Measurements from ENCODE around the gene CHRDL1.

CHRDL1 gene

DNA sequence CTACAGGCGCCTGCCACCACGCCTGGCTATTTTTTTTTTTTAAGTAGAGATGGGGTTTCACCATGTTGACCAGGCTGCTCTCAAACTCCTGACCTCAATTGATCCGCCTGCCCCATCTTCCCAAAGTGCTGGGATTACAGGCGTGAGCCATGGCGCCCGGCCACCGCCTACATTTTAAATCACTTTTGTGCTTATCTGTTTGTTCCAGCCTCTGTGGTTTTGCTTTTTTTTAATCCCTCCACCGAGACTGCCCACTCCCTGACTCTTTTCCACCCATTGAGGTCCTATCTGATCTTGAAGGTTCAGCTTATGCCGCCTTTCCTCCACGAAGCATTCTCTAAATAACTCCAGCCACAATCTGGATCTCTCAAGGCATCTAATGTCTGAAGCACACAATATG, 73.5 kb downstream of the CHRDL1 start:
- Mint-ChIP-seq H3K4me3 (no peak overlapping the region), H3K27me3 (ENCODE audit: low read depth) (peaks cover 5% of the 10 kb centered on the region), H3K36me3 (ENCODE audit: low read depth) (no peaks in the 10 kb centered on the region), H3K9me3 (no peaks in the 10 kb centered on the region), H3K4me1 (no peaks in the 10 kb centered on the region), H3K27ac (no peak overlapping the region)
- TF ChIP-seq, protein P1, sequence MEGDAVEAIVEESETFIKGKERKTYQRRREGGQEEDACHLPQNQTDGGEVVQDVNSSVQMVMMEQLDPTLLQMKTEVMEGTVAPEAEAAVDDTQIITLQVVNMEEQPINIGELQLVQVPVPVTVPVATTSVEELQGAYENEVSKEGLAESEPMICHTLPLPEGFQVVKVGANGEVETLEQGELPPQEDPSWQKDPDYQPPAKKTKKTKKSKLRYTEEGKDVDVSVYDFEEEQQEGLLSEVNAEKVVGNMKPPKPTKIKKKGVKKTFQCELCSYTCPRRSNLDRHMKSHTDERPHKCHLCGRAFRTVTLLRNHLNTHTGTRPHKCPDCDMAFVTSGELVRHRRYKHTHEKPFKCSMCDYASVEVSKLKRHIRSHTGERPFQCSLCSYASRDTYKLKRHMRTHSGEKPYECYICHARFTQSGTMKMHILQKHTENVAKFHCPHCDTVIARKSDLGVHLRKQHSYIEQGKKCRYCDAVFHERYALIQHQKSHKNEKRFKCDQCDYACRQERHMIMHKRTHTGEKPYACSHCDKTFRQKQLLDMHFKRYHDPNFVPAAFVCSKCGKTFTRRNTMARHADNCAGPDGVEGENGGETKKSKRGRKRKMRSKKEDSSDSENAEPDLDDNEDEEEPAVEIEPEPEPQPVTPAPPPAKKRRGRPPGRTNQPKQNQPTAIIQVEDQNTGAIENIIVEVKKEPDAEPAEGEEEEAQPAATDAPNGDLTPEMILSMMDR (IDR thresholded peaks at IDR 0.05; ENCODE audit: unreplicated experiment in 3 of 3): no peak

DNA sequence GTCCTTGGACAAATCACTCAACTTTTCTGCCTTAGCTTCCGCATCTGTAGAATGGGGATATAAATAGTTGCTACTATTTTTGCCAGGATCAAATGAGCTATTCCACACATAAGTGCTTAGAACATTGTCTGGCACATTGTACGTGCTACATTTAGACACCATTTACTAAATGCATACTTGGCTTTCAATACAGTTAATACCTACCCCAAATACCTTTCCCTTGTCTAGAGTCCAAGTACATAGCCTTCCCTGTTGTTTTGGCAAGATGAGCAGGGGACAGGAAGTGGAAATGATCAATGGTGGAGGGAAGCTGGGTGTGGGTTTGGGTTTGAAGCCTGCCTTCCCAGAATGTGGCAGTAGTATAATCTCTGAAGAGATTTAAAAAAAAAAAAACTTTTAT, 82.0 kb downstream of the CHRDL1 start:
- Mint-ChIP-seq H3K9me3 (no peaks in the 10 kb centered on the region), H3K4me1 (no peaks in the 10 kb centered on the region), H3K27me3 (ENCODE audit: low read depth) (no peaks in the 10 kb centered on the region), H3K36me3 (ENCODE audit: low read depth) (no peaks in the 10 kb centered on the region), H3K27ac (no peak overlapping the region), H3K4me3 (no peak overlapping the region)
- TF ChIP-seq, protein P1 (IDR thresholded peaks at IDR 0.05; ENCODE audit: unreplicated experiment in 3 of 3): no peak

DNA sequence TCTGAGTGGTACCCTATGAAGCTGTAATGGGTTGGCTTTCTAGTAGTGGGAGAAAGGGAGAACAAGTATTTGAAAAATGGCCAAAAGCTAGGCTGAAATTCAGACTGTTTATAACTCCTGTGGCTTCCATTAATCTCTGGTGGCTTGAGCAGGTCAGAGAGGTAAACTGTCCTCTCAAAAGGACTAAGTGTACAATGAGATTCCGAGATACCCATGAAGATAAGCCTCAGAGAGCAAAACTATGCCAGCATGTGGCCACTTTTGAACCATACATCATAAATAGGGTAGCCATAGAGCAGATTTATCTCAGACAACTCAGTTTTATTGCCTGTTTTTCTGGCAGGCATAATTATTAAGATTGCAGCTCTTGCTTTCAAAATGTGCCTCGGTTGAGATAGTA, 89.2 kb downstream of the CHRDL1 start:
- no peaks in the 10 kb centered on the region for H3K36me3 Mint-ChIP-seq (ENCODE audit: low read depth)
- H3K27ac Mint-ChIP-seq: no peak overlapping the region

DNA sequence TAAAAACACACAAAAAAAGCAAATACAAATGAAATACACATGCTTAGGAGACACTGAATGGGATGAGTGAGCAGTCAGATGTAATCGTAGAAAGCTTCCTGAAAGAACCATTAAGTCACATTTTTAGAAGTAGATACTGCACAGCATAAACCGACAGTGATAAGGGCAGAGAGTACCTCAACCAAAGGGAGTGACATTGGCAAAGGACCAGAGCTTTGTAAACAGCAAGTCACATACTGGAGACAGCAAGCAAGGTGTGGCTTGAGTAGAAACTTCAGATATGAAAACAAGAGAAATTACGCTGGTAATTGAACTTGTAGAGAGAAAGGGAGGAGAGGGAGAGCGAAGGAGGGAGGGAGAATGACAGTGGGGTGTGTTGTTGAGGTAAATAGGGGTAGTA, 92.0 kb downstream of the CHRDL1 start:
- Mint-ChIP-seq H3K27me3 (ENCODE audit: low read depth) (no peaks in the 10 kb centered on the region), H3K4me1 (no peaks in the 10 kb centered on the region), H3K36me3 (ENCODE audit: low read depth) (no peaks in the 10 kb centered on the region), H3K27ac (no peak overlapping the region), H3K9me3 (peaks cover 10% of the 10 kb centered on the region), H3K4me3 (no peak overlapping the region)
- TF ChIP-seq, protein P1 (IDR thresholded peaks at IDR 0.05; ENCODE audit: unreplicated experiment in 3 of 3): no peak

More for the DNA sequence above, 89.2 kb downstream of the CHRDL1 start:
- Mint-ChIP-seq H3K4me1 (no peaks in the 10 kb centered on the region), H3K9me3 (peaks cover 10% of the 10 kb centered on the region), H3K27me3 (ENCODE audit: low read depth) (no peaks in the 10 kb centered on the region), H3K4me3 (no peak overlapping the region)
- TF ChIP-seq, protein P1 (IDR thresholded peaks at IDR 0.05; ENCODE audit: unreplicated experiment in 3 of 3): no peak

DNA sequence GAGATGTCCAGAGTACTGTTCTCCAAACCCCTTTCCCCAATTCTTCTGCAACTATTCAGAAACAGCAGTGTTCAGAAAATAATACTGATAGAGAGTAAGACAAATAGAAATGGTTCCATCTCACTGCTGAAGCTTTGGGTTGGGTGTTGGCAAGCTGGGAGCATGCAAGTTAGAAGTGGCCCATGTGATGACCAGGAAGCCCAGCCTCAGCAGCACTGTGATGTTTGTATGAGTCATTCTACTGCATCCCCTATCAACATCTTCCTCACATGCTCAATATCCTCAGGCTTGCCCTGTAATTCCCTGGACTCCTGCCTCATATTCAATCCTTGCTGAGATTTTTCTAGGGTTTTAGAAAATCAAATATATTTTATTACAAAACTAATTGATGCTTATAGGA, 96.5 kb downstream of the CHRDL1 start:
- Mint-ChIP-seq H3K36me3 (ENCODE audit: low read depth) (no peaks in the 10 kb centered on the region), H3K4me1 (peaks cover 27% of the 10 kb centered on the region), H3K27ac (no peak overlapping the region), H3K4me3 (no peak overlapping the region), H3K9me3 (no peaks in the 10 kb centered on the region), H3K27me3 (ENCODE audit: low read depth) (no peaks in the 10 kb centered on the region)
- TF ChIP-seq, protein P1 (IDR thresholded peaks at IDR 0.05; ENCODE audit: unreplicated experiment in 3 of 3): no peak

DNA sequence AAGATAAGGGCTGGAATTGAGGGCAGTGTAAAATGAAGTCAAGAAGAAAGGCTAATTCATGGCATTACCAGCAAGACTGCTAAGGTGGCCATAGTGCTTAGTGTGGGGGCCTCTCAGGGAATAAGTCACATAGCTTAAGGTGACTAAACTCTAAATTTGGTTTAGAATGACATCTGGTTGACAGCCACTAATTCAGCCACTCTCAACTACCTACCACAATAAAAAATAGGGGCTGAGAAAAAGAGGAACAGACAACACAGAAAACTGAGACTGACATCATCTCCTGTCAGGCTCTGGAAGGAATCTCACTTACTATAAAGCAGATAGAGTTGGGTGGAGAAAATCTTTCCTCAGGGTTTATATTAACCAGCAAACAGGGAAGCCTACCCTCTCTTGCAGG, 96.9 kb downstream of the CHRDL1 start:
- TF ChIP-seq, protein P1 (IDR thresholded peaks at IDR 0.05; ENCODE audit: unreplicated experiment in 3 of 3): no peak
- Mint-ChIP-seq H3K4me1 (peaks cover 27% of the 10 kb centered on the region), H3K27ac (no peak overlapping the region)

More for the DNA sequence above, 96.9 kb downstream of the CHRDL1 start:
- no peaks in the 10 kb centered on the region for H3K36me3 Mint-ChIP-seq (ENCODE audit: low read depth)
- no peak overlapping the region for H3K4me3 Mint-ChIP-seq
- no peaks in the 10 kb centered on the region for H3K9me3 Mint-ChIP-seq
- H3K27me3 Mint-ChIP-seq (ENCODE audit: low read depth): no peaks in the 10 kb centered on the region
